Astrocyte (in vitro differentiated cells and primary cell): ENCODE measurements around the gene GLT1D1. TPM values are rescaled to one million over a fixed set of nuclear protein-coding genes. Genes with fewer than 3 reads are reported as not detected.

Source experiments
- DNase-seq: peaks from one replicate; pipeline ENCODE4 v3.0.0-alpha.2; 2010; ENCODE audit warnings: low read depth
- FAIRE-seq: peaks from 2 replicates; lab custom pipeline; 2011; peaks lifted over from hg19 to GRCh38; lab: Jason Lieb, UNC
- H2AFZ ChIP-seq: 2 replicates; pipeline ENCODE4 v1.6.0; 2012; ENCODE audit warnings: low read depth, low read length, inconsistent platforms
- H3K27ac ChIP-seq: 2 replicates; pipeline ENCODE4 v1.5.1; 2011; ENCODE audit warnings: low read depth, low read length, inconsistent platforms
- H3K27me3 ChIP-seq: 2 replicates; pipeline ENCODE4 v1.6.0; 2011; ENCODE audit warnings: low read length, inconsistent platforms; ENCODE audit not compliant: insufficient read depth
- H3K36me3 ChIP-seq: 2 replicates; pipeline ENCODE4 v1.5.1; 2011; ENCODE audit warnings: low read length, inconsistent platforms; ENCODE audit not compliant: insufficient read depth
- H3K4me1 ChIP-seq: 2 replicates; pipeline ENCODE4 v1.5.1; 2011; ENCODE audit warnings: low read length, inconsistent platforms; ENCODE audit not compliant: insufficient read depth
- H3K4me2 ChIP-seq: 2 replicates; pipeline ENCODE4 v1.6.0; 2012; ENCODE audit warnings: low read length, inconsistent platforms
- H3K4me3 ChIP-seq: 2 replicates; pipeline ENCODE4 v1.5.1; 2011; ENCODE audit warnings: low read depth, mild to moderate bottlenecking, low read length, inconsistent platforms; ENCODE audit not compliant: insufficient read depth
- H3K79me2 ChIP-seq: 2 replicates; pipeline ENCODE4 v1.6.0; 2012; ENCODE audit warnings: mild to moderate bottlenecking, low read length, inconsistent platforms; ENCODE audit not compliant: insufficient read depth
- H3K9ac ChIP-seq: 2 replicates; pipeline ENCODE4 v1.6.0; 2012; ENCODE audit warnings: mild to moderate bottlenecking, low read length, inconsistent platforms
- H3K9me3 ChIP-seq: 2 replicates; pipeline ENCODE4 v1.5.1; 2012; ENCODE audit warnings: low read depth, mild to moderate bottlenecking, low read length, inconsistent platforms; ENCODE audit not compliant: insufficient read depth
- H4K20me1 ChIP-seq: 2 replicates; pipeline ENCODE4 v1.6.0; 2012; ENCODE audit warnings: low read length, inconsistent platforms; ENCODE audit not compliant: insufficient read depth
- H3K27ac Mint-ChIP-seq: one replicate; pipeline ENCODE4 v1.8.0; 2021; ENCODE audit warnings: mild to moderate bottlenecking, mixed read lengths; ENCODE audit not compliant: unreplicated experiment
- H3K27me3 Mint-ChIP-seq: one replicate; pipeline ENCODE4 v1.8.0; 2021; ENCODE audit warnings: low read depth, mixed read lengths; ENCODE audit not compliant: unreplicated experiment
- H3K36me3 Mint-ChIP-seq: one replicate; pipeline ENCODE4 v1.8.0; 2021; ENCODE audit warnings: low read depth, mixed read lengths; ENCODE audit not compliant: unreplicated experiment
- H3K4me1 Mint-ChIP-seq: one replicate; pipeline ENCODE4 v1.8.0; 2021; ENCODE audit warnings: low read depth, mixed read lengths; ENCODE audit not compliant: unreplicated experiment
- H3K4me3 Mint-ChIP-seq: one replicate; pipeline ENCODE4 v1.8.0; 2021; ENCODE audit warnings: mild to moderate bottlenecking, moderate library complexity, mixed read lengths; ENCODE audit not compliant: unreplicated experiment
- H3K9me3 Mint-ChIP-seq: one replicate; pipeline ENCODE4 v1.8.0; 2021; ENCODE audit warnings: mild to moderate bottlenecking, mixed read lengths; ENCODE audit not compliant: unreplicated experiment
- CTCF ChIP-seq: IDR thresholded peaks from 2 replicates; pipeline ENCODE4 v1.5.1; 2011; ENCODE audit warnings: low read depth, mild to moderate bottlenecking, inconsistent platforms, low read length, moderate library complexity; ENCODE audit not compliant: insufficient read depth
- EZH2 ChIP-seq: IDR thresholded peaks from 2 replicates; pipeline ENCODE4 v1.6.1; 2012; ENCODE audit warnings: mild to moderate bottlenecking, low read length, inconsistent platforms; ENCODE audit not compliant: insufficient read depth
- total RNA-seq: library from RNA; stranded (reverse); gene quantifications from 2 replicates; pipeline ENCODE4 v1.2.1, GENCODE V29; 2021

Gene GLT1D1
- total RNA-seq, 1 donor from 2014 or later, result 0.16 TPM

DNA sequence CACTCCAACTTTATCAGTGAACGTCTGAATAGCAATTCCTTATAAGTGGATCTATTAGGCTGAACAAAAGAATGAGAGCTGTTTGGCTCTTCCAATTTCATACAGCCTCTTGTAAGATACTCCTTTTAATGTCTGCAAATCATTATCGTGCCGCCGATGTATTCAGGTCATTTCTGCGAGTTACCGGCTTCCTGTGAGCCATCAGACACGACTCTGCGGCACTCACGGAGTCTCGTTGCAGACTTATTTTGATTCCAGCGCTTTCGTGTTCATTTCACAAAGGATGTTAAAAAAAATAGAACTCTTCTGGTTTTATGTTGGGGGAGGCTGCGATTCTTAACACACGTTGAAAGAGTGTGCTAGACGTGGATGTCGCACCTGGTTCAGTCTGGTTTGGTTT is 106.6 kb downstream of the GLT1D1 start:
- Histone ChIP-seq H3K4me2 (no peak overlapping the region), H3K9me3 (peaks cover 3% of the 10 kb centered on the region), H3K36me3 (no peaks in the 10 kb centered on the region), H4K20me1 (no peaks in the 10 kb centered on the region), H3K27me3 (no peaks in the 10 kb centered on the region), H2AFZ (no peak overlapping the region), H3K27ac (no peak overlapping the region), H3K79me2 (no peaks in the 10 kb centered on the region), H3K4me3 (no peak overlapping the region), H3K9ac (no peak overlapping the region), H3K4me1 (no peaks in the 10 kb centered on the region)
- H3K27ac Mint-ChIP-seq, result no peak overlapping the region
- no peaks in the 10 kb centered on the region for H3K9me3 Mint-ChIP-seq
- DNase-seq (no peak), FAIRE-seq (no peak)
- no peaks in the 10 kb centered on the region for H3K36me3 Mint-ChIP-seq
- no peak overlapping the region for H3K4me3 Mint-ChIP-seq
- H3K4me1 Mint-ChIP-seq, result no peaks in the 10 kb centered on the region
- no peak for TF ChIP-seq CTCF
- no peaks in the 10 kb centered on the region for H3K27me3 Mint-ChIP-seq

GRCh38 chr12:128961308-128961902 is 108.1 kb downstream of the GLT1D1 start:
- Histone ChIP-seq H3K9ac (no peak overlapping the region), H3K9me3 (peaks cover 3% of the 10 kb centered on the region), H3K79me2 (no peaks in the 10 kb centered on the region), H3K4me3 (no peak overlapping the region), H3K27me3 (no peaks in the 10 kb centered on the region), H2AFZ (no peak overlapping the region), H3K27ac (no peak overlapping the region), H3K4me1 (no peaks in the 10 kb centered on the region), H3K36me3 (no peaks in the 10 kb centered on the region), H3K4me2 (no peak overlapping the region), H4K20me1 (no peaks in the 10 kb centered on the region)
- Mint-ChIP-seq H3K27ac (no peak overlapping the region), H3K27me3 (peaks cover 4% of the 10 kb centered on the region), H3K36me3 (no peaks in the 10 kb centered on the region), H3K4me1 (no peaks in the 10 kb centered on the region), H3K4me3 (no peak overlapping the region), H3K9me3 (no peaks in the 10 kb centered on the region)
- no peak for DNase-seq
- FAIRE-seq, result no peak
- TF ChIP-seq EZH2, result no peak
- TF ChIP-seq CTCF, result no peak

- peaks cover 3% of the 10 kb centered on the region for H3K9me3 ChIP-seq
- H4K20me1 ChIP-seq, result no peaks in the 10 kb centered on the region
- no peak overlapping the region for H2AFZ ChIP-seq
- Mint-ChIP-seq H3K4me1 (no peaks in the 10 kb centered on the region), H3K36me3 (no peaks in the 10 kb centered on the region), H3K27me3 (peaks cover 5% of the 10 kb centered on the region), H3K4me3 (no peak overlapping the region), H3K9me3 (no peaks in the 10 kb centered on the region), H3K27ac (no peak overlapping the region)
- no peak overlapping the region for H3K4me3 ChIP-seq
- H3K27ac ChIP-seq, result no peak overlapping the region
- no peaks in the 10 kb centered on the region for H3K27me3 ChIP-seq
- no peaks in the 10 kb centered on the region for H3K4me1 ChIP-seq
- TF ChIP-seq CTCF (no peak), EZH2 (no peak)
- no peaks in the 10 kb centered on the region for H3K36me3 ChIP-seq
- H3K4me2 ChIP-seq, result no peak overlapping the region
- H3K9ac ChIP-seq, result no peak overlapping the region
- H3K79me2 ChIP-seq, result no peaks in the 10 kb centered on the region
- DNase-seq (no peak), FAIRE-seq (no peak)
Observed at GRCh38 chr12:128961957-128962356, 108.7 kb downstream of the GLT1D1 start.
